Right lung (tissue), 10 donors: ENCODE results near the gene KRT77. TPM values are rescaled to one million over a fixed set of nuclear protein-coding genes. Genes with fewer than 3 reads are reported as not detected.
"Not testable (repeated sequence)": the region's sequence is repeated elsewhere in the genome, so short reads cannot be mapped to it uniquely, and the experiment has no call there.

Source experiments
- DNase-seq, 2 donors: peaks; one replicate each; pipeline ENCODE4 v3.0.0-alpha.2; 2013
- long read RNA-seq, 8 donors: transcript quantifications; one replicate each; lab custom pipeline, GENCODE V29; 2026
- polyA plus RNA-seq, 5 donors: library from polyadenylated mRNA; unstranded; fragments of 120-200 nt; gene quantifications; one replicate each; pipeline versions ENCODE4 v1.2.1 to v1.2.3, GENCODE V29; 2013; ENCODE audit warnings: inconsistent platforms in 1 of 5, low replicate concordance in 1 of 5; ENCODE audit not compliant: insufficient read length in 5 of 5, insufficient read depth in 1 of 5

Gene KRT77
- polyA plus RNA-seq = not detected
- long read RNA-seq, donor 1 = 0 reads
- long read RNA-seq, donor 2 = 0 reads
- long read RNA-seq, donor 3 = 0 reads
- long read RNA-seq, donor 4 = 0 reads
- long read RNA-seq, donor 5 = 0 reads
- long read RNA-seq, donor 6 = 0 reads
- long read RNA-seq, donor 7 = 0 reads
- long read RNA-seq, donor 8 = 0 reads

GRCh38 chr12:52703424-52703823 lies at the start of gene KRT77:
Gene KRT77, minus strand, starts transcription at chr12:52703524. Its CDS starts 90 bp downstream, at chr12:52703434.
- no peak for DNase-seq

DNA sequence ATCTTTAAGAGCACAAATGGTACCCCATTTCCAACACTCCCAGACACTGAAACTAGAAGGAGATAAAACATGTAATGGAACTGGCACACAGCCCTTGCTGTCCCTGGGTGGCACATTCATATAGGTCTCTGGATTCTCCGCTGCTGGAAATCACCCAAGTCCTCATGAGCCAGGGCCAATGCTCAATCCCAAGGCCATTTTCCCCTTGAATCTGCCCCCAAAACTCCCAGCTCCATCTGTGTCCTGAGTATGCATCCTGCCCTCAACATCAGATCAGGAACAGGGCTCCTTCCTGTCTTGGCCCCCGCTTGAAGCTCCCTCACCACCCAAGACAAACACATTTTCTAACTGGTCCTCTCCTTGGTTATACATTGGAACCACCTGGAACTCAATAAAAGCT lies 49.2 kb upstream of the KRT77 start:
- no peak for DNase-seq

GRCh38 chr12:52751795-52752194 lies 48.5 kb upstream of the KRT77 start:
- DNase-seq = no peak

DNA sequence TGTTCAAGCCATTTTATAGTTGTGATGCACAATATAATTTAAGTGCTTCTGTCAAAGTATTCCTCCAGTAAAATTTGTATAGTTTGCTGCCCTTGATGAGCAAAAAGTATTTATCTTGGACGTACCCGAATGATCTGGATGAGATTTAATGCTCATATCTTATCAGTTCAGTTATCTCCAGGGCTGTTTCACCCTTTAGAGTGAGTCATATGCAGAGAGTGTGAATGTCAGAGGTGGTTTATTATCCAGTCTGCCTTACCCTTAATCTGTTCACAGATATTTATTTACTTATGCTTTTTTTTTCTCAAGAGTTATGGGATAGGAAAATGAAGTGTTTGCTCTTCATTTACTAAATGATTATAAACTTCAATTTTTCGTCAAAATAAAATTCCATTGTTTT lies 47.2 kb upstream of the KRT77 start:
- not testable (repeated sequence) for DNase-seq

GRCh38 chr12:52749827-52750226 lies 46.5 kb upstream of the KRT77 start:
- DNase-seq = no peak

DNA sequence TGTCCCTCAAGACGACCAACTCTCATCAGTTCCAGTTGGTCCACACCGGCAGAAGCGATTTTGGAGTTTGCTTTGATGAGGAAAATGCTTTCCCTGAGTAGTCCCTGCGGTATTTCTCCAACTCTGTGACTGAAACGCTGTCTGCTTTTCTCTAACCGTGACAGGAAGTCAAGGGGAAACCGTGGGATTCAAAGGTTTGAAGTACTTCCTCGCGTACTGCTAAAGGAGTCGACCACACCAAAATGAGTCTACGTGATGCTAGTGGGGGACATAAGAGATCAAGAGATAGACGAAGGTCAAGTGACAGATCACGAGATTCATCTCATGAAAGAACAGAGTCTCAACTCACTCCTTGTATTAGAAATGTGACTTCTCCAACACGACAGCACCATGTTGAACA lies 45.3 kb upstream of the KRT77 start:
- no peak for DNase-seq

GRCh38 chr12:52745554-52745953 lies 42.2 kb upstream of the KRT77 start:
- DNase-seq = no peak

- no peak for DNase-seq
Observed at GRCh38 chr12:52744493-52745156, 41.3 kb upstream of the KRT77 start.

- no peak for DNase-seq
Observed at GRCh38 chr12:52742822-52743457, 39.6 kb upstream of the KRT77 start.

DNA sequence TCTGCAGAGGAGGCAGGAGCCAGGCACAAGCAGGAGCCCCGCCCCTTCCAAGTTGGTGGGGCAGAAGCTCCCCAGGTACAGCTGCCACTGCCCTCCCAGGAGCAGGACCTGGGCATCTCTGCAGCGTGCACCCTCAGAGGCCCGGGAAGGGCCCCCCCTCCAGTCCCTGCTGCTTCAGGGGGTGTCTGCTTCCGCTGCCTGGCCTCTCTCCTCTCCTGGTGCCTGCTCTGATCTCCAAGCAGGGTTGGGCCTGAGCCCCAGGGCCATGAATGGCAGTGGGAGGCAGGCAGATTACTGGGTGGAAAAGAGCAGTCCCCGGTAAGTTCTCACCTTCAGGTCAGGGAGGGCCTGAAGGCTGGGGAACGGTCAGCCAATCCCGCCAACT lies 38.9 kb upstream of the KRT77 start:
- DNase-seq = no peak

- DNase-seq = peak; percentile 55 to 63
Observed at GRCh38 chr12:52741375-52742195, 38.3 kb upstream of the KRT77 start.

- no peak for DNase-seq
Observed at GRCh38 chr12:52740584-52740983, 37.3 kb upstream of the KRT77 start.

DNA sequence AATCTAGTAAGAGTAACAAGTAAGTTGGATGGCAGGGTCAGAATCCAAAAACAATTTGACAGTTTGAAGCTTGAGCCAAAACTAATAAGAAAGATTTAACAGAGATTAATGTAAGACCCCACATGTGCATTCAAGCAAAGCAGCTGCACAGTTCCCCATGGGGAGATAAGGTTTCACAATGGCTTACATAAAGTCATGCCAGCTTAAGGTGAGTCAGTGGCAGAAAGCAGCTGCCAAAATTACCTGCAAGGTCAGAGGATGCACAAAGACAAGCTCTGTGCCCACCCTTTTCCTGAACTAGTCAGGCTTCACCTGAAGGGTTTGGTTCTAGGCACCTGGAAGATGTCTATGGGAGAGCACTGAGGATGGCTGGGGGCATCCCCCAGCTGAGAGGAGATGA lies 36.6 kb upstream of the KRT77 start:
- DNase-seq = no peak

GRCh38 chr12:52735816-52736632 lies 32.7 kb upstream of the KRT77 start:
- DNase-seq = no peak

GRCh38 chr12:52735106-52735505 lies 31.8 kb upstream of the KRT77 start:
- DNase-seq = no peak

DNA sequence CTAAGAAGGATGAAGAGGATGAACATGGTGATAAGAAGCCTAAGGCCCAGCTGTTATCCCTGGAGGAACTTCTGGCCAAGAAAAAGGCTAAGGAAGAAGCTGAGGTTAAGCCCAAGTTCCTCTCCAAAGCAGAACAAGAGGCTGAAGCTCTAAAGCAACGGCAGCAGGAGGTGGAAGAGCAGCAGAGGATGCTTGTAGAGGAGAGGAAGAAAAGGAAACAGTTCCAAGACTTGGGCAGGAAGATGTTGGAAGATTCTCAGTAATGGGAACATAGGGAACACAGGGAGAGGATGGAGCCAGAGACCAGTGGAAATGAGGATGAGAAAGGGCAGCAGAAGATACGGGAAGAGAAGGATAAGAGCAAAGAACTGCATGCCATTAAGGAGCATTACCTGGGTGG lies 27.5 kb upstream of the KRT77 start:
- DNase-seq = no peak

DNA sequence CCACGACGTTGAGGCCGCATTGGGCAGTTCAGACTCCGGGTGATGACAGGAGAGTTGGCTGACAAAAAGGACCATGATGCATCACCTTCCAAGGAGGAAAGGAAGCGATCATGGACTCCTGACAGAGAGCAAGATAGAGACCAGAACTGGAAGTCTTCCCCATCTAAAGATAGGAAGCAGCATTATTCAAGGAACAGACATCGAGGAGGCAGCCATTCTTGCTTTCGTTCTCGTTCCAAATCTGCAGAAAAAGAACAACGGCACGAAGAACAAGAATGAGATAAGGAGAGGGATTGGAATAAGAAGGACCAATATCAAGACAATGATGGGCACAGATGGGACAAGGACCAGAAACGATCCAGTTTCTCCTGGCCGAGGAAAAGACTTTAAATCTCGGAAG lies 27.1 kb upstream of the KRT77 start:
- DNase-seq = no peak

DNA sequence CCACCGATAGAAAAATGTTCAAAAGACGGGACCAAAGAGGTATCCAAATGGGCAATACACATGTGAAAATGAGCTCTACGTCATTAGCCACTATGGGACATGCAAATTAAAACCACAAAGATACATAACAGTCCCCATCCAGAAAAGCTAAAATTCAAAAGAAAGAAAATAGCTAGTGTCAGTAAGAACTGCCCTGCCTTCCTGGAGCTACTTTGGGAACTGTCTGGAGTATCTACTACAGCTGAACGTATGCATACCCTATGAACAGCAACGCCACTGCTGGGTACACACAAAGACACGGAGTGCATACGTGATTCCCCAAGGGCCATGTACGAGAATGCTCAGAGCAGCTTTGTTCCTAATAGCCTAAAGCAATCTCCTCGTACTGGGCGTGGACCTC lies 25.8 kb upstream of the KRT77 start:
- DNase-seq = no peak

- no peak for DNase-seq
Observed at GRCh38 chr12:52728374-52728773, 25.1 kb upstream of the KRT77 start.

DNA sequence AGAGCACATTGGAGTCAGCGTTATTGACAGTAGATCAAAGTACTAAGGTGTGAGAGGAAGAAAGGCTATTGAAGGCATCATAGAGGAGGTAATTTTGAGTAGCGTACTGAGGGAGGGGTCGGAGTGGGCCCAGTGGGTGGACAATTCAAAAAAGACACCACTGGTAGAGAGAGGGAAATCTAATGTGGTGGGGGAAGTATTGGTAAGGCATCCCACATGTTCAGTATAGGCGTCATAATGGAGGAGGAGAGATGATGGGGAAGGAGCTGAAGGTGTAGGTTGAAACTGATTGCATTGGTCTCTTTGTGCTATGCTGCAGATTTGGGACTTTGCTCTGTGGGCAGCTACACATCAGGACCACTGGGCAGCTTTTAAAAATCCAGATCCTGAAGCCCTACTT lies 23.7 kb upstream of the KRT77 start:
- DNase-seq = no peak

GRCh38 chr12:52726451-52726850 lies 23.1 kb upstream of the KRT77 start:
- DNase-seq = no peak

DNA sequence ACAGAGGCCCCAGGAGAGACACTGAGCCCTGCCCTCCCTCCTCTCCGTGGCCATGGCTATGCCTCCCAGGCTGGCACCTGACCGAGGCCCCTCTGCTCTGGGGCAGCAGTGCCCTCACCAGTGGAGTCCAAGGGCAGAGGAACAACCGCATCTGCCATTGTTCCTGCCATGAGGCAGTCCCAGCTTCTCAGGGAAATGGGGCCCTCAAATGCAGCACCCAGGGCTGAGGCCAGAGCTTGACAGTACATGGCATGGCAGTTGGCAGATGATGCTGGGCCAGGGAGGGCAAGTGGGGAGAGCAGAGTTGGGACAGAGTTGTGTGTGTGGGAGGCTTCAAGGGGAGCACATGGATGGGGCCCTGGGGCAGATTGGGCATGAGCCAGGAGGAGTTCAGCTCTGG lies 21.1 kb upstream of the KRT77 start:
- DNase-seq = no peak
